ENCODE data around the gene APPL2. TPM values are rescaled to one million over a fixed set of nuclear protein-coding genes. Genes with fewer than 3 reads are reported as not detected.

APPL2 gene
- total RNA-seq (2013): 15.0 TPM
- polyA plus RNA-seq (10 to 100 TPM in 1 of 3 donors, 1 to 10 TPM in 2; 6.4 to 19.8 (median 9.0) TPM), polyA minus RNA-seq (9.4 and 11.9 TPM in 2 replicates), total RNA-seq (5.0 to 30.3 (median 18.5) reads per million in 11 experiments)

- DNase-seq: peak; percentile 82 to 92 (median 88)
- peaks cover 23% of the 10 kb centered on the region for H3K79me2 ChIP-seq (ENCODE audit: insufficient read depth, low read length)
- H3K36me3 Mint-ChIP-seq: peaks cover 11 to 12% of the 10 kb centered on the region in 2 donors
- H3K9me3 ChIP-seq (replicated peaks in 1 of 2; ENCODE audit: control insufficient read depth in 1 of 2, insufficient read depth in 1 of 2, low read length in 2 of 2): no peaks in the 10 kb centered on the region
- no peaks in the 10 kb centered on the region for H3K9me3 Mint-ChIP-seq
- intact Hi-C loops (cut with micrococcal nuclease): no loop called here
- H3K4me1 ChIP-seq (ENCODE audit: control insufficient read depth in 1 of 2, insufficient read depth in 2 of 2, low read length in 2 of 2): peaks cover 19 to 31% of the 10 kb centered on the region in 2 donors
- H3K4me2 ChIP-seq (replicated peaks; ENCODE audit: extremely low read depth, low read length, poor library complexity, severe bottlenecking): peak within 1 kb of the TSS; percentile 90
- peak within 1 kb of the TSS; percentile 86 to 95 for H3K4me3 Mint-ChIP-seq
- TF ChIP-seq CTCF (IDR thresholded peaks at IDR 0.05): peak; percentile 46
- peak within 1 kb of the TSS; percentile 81 for H3K9ac ChIP-seq (ENCODE audit: insufficient read depth, low read length, poor library complexity, severe bottlenecking)
- under 1% methylated on average over 76 of the region's 80 CpGs for WGBS (ENCODE audit: insufficient coverage)
- H4K20me1 ChIP-seq (ENCODE audit: insufficient read depth, low read length): peaks cover 18% of the 10 kb centered on the region
- H3K4me1 Mint-ChIP-seq: peaks cover 29% of the 10 kb centered on the region
- peak within 1 kb of the TSS; percentile 78 to 97 (median 91) for H3K4me3 ChIP-seq (replicated peaks in 1 of 3; ENCODE audit: low read depth in 2 of 3, low read length in 3 of 3)
- peaks cover 1 to 4% (median 2%) of the 10 kb centered on the region in 3 donors for H3K27me3 Mint-ChIP-seq (ENCODE audit: low read depth in 3 of 3)
- H3K36me3 ChIP-seq (replicated peaks in 1 of 2; ENCODE audit: control insufficient read depth in 1 of 2, insufficient read depth in 2 of 2, low read length in 2 of 2): peaks cover 3 to 14% of the 10 kb centered on the region in 2 donors
- no peaks in the 10 kb centered on the region for H3K27me3 ChIP-seq (ENCODE audit: control insufficient read depth in 2 of 2, insufficient read depth in 2 of 2, low read length in 2 of 2)
- H2AFZ ChIP-seq (ENCODE audit: insufficient read depth, low read depth, low read length, poor library complexity, severe bottlenecking): peak within 1 kb of the TSS; percentile 88
- H3K27ac Mint-ChIP-seq: peak within 1 kb of the TSS; percentile 78 to 92 (median 88)
- peak within 1 kb of the TSS; percentile 58 to 86 for H3K27ac ChIP-seq (ENCODE audit: low read depth in 1 of 2, low read length in 2 of 2)
Measured at GRCh38 chr12:105235732-105236476, at the start of gene APPL2. Gene APPL2 (minus strand): TSS chr12:105236174. CDS start chr12:105236012, 162 bp downstream.

GRCh38 chr12:105285378-105285777 is 49.4 kb upstream of the APPL2 start:
- Histone ChIP-seq H3K4me2 (replicated peaks; ENCODE audit: extremely low read depth, low read length, poor library complexity, severe bottlenecking) (no peak overlapping the region), H3K9ac (ENCODE audit: insufficient read depth, low read length, poor library complexity, severe bottlenecking) (no peak overlapping the region), H3K9me3 (replicated peaks in 1 of 2; ENCODE audit: control insufficient read depth in 1 of 2, insufficient read depth in 1 of 2, low read length in 2 of 2) (no peaks in the 10 kb centered on the region), H3K4me3 (replicated peaks in 1 of 3; ENCODE audit: low read depth in 2 of 3, low read length in 3 of 3) (no peak overlapping the region), H4K20me1 (ENCODE audit: insufficient read depth, low read length) (no peaks in the 10 kb centered on the region), H3K79me2 (ENCODE audit: insufficient read depth, low read length) (no peaks in the 10 kb centered on the region), H3K36me3 (replicated peaks in 1 of 2; ENCODE audit: control insufficient read depth in 1 of 2, insufficient read depth in 2 of 2, low read length in 2 of 2) (no peaks in the 10 kb centered on the region), H3K27ac (ENCODE audit: low read depth in 1 of 2, low read length in 2 of 2) (no peak overlapping the region), H3K4me1 (ENCODE audit: control insufficient read depth in 1 of 2, insufficient read depth in 2 of 2, low read length in 2 of 2) (no peaks in the 10 kb centered on the region), H3K27me3 (ENCODE audit: control insufficient read depth in 2 of 2, insufficient read depth in 2 of 2, low read length in 2 of 2) (no peaks in the 10 kb centered on the region), H2AFZ (ENCODE audit: insufficient read depth, low read depth, low read length, poor library complexity, severe bottlenecking) (no peak overlapping the region)
- no peak for DNase-seq
- H3K27ac Mint-ChIP-seq: no peak overlapping the region
- H3K4me3 Mint-ChIP-seq: no peak overlapping the region
- intact Hi-C loops (cut with micrococcal nuclease): no loop called here
- H3K9me3 Mint-ChIP-seq: peaks cover 0 to 2% (median 0%) of the 10 kb centered on the region in 7 donors
- WGBS (ENCODE audit: insufficient coverage): no CpG with 5 or more reads among the region's 1 CpG
- no peaks in the 10 kb centered on the region for H3K4me1 Mint-ChIP-seq
- no peaks in the 10 kb centered on the region for H3K36me3 Mint-ChIP-seq
- no peak for TF ChIP-seq CTCF (IDR thresholded peaks at IDR 0.05)
- H3K27me3 Mint-ChIP-seq (ENCODE audit: low read depth in 3 of 3): peaks cover 0 to 3% (median 2%) of the 10 kb centered on the region in 3 donors
